Smooth muscle cell (in vitro differentiated cells): ENCODE data around the gene SLCO6A1. TPM values are rescaled to one million over a fixed set of nuclear protein-coding genes. Genes with fewer than 3 reads are reported as not detected.

Experiments
- DNase-seq: peaks from one replicate; lab custom pipeline; 2025; ENCODE audit not compliant: unreplicated experiment; lab: John Stamatoyannopoulos, UW
- H2AFZ ChIP-seq: fragments of 200-600 bp; sonication (generic); 2 replicates; pipeline ENCODE4 v1.6.0; 2016; ENCODE audit warnings: antibody characterized with exemption, low read depth, mild to moderate bottlenecking
- H3F3A ChIP-seq: fragments of 200-600 bp; sonication (generic); 2 replicates; pipeline ENCODE4 v1.6.0; 2017; ENCODE audit warnings: antibody characterized with exemption, low read depth
- H3K27ac ChIP-seq: fragments of 200-600 bp; sonication (generic); 2 replicates; pipeline ENCODE4 v1.5.1; 2016; ENCODE audit warnings: low read depth, mild to moderate bottlenecking
- H3K27me3 ChIP-seq: fragments of 200-600 bp; sonication (generic); 2 replicates; pipeline ENCODE4 v1.6.1; 2016; ENCODE audit warnings: low read depth, mild to moderate bottlenecking
- H3K36me3 ChIP-seq: fragments of 200-600 bp; sonication (generic); 2 replicates; pipeline ENCODE4 v1.5.1; 2016; ENCODE audit warnings: low read depth
- H3K4me1 ChIP-seq: fragments of 200-600 bp; sonication (generic); 2 replicates; pipeline ENCODE4 v1.5.1; 2016; ENCODE audit warnings: low read depth
- H3K4me2 ChIP-seq: fragments of 200-600 bp; sonication (generic); 2 replicates; pipeline ENCODE4 v1.6.0; 2016; ENCODE audit warnings: mild to moderate bottlenecking
- H3K4me3 ChIP-seq: fragments of 200-600 bp; sonication (generic); 2 replicates; pipeline ENCODE4 v1.5.1; 2016; ENCODE audit warnings: mild to moderate bottlenecking
- H3K79me2 ChIP-seq: fragments of 200-600 bp; sonication (generic); 2 replicates; pipeline ENCODE4 v1.6.0; 2016; ENCODE audit warnings: low read depth, mild to moderate bottlenecking
- H3K9ac ChIP-seq: fragments of 200-600 bp; sonication (generic); 2 replicates; pipeline ENCODE4 v1.6.0; 2016; ENCODE audit warnings: low read depth
- H3K9me3 ChIP-seq: fragments of 200-600 bp; sonication (generic); replicated peaks from 2 replicates; pipeline ENCODE4 v1.5.1; 2016; ENCODE audit warnings: low read depth
- H4K20me1 ChIP-seq: fragments of 200-600 bp; sonication (generic); 2 replicates; pipeline ENCODE4 v1.6.0; 2016; ENCODE audit warnings: low read depth
- WGBS: methylation state at CpG from one replicate; pipeline ENCODE4 v1.1.7; 2016; ENCODE audit warnings: low lambda C conversion rate; 5-methylcytosine and 5-hydroxymethylcytosine counted together
- polyA plus RNA-seq: library from polyadenylated mRNA; unstranded; fragments of >200 nt; fragmentation: Nextera tagmentation; extraction: Ambion mirVana; gene quantifications from 2 replicates; pipeline ENCODE4 v1.2.1, GENCODE V29; 2016
- total RNA-seq: library from RNA; depleted of rRNA; stranded (reverse); fragments of >200 nt; gene quantifications from 2 replicates; pipeline ENCODE4 v1.2.3, GENCODE V29; 2014
- TF ChIP-seq, protein P1 (sequence below): fragments of 200-600 bp; sonication (generic); IDR thresholded peaks from 2 replicates; pipeline ENCODE4 v1.5.1; 2017; ENCODE audit warnings: borderline replicate concordance, mild to moderate bottlenecking, antibody characterized with exemption; ENCODE audit not compliant: insufficient read depth, poor library complexity, severe bottlenecking

SLCO6A1 gene
- total and polyA plus RNA-seq, 2 experiments from 2014 or later: 0.31 to 0.70 TPM

DNA sequence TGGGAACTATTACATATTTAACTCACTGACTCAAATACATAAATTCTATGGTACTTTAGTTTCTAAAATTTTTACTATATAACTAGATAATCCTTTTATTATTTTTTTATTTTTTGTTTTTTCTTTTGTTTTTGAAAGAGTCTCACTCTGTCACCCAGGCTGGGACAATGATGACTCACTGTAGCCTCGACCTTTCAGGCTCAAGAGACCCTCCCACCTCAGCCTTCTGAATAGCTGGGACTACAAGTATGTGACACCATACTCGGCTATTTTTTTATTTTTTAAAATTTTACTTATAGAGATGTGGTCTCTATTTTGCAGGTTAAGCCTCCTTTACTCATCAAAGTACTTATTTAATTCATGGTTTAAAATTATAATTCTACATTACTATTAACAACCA lies 110.6 kb downstream of the SLCO6A1 start:
- Histone ChIP-seq H3K36me3 (no peaks in the 10 kb centered on the region), H3K79me2 (no peaks in the 10 kb centered on the region), H3F3A (no peaks in the 10 kb centered on the region), H3K4me3 (no peak overlapping the region), H3K27ac (no peak overlapping the region), H3K9ac (no peak overlapping the region), H2AFZ (no peak overlapping the region), H4K20me1 (no peaks in the 10 kb centered on the region), H3K4me2 (no peak overlapping the region), H3K4me1 (no peaks in the 10 kb centered on the region), H3K9me3 (no peaks in the 10 kb centered on the region), H3K27me3 (no peaks in the 10 kb centered on the region)
- 47% methylated on average over 2 of the region's 2 CpGs for WGBS
- TF ChIP-seq, protein P1, sequence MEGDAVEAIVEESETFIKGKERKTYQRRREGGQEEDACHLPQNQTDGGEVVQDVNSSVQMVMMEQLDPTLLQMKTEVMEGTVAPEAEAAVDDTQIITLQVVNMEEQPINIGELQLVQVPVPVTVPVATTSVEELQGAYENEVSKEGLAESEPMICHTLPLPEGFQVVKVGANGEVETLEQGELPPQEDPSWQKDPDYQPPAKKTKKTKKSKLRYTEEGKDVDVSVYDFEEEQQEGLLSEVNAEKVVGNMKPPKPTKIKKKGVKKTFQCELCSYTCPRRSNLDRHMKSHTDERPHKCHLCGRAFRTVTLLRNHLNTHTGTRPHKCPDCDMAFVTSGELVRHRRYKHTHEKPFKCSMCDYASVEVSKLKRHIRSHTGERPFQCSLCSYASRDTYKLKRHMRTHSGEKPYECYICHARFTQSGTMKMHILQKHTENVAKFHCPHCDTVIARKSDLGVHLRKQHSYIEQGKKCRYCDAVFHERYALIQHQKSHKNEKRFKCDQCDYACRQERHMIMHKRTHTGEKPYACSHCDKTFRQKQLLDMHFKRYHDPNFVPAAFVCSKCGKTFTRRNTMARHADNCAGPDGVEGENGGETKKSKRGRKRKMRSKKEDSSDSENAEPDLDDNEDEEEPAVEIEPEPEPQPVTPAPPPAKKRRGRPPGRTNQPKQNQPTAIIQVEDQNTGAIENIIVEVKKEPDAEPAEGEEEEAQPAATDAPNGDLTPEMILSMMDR: no peak
- no peak for DNase-seq

DNA sequence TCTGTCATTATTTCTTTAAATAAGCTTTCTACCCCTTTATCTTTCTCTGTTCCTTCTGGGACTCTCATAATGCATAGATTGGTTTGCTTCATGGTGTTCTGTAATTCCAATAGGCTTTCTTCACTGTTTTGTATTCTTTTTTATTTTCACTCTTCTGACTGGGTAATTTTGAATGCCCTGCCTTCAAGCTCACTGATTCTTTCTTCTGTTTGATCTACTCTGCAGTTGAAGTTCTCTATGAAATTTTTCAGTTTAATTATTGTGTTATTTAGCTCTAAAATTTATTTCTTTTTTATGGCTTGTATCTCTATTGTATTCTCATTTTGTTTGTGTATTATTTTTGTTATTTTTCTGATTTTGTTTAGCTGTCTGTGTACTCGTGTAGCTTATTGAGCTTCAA lies 113.4 kb downstream of the SLCO6A1 start:
- H3K4me3 ChIP-seq: no peak overlapping the region
- no peaks in the 10 kb centered on the region for H3K9me3 ChIP-seq
- H3K79me2 ChIP-seq: no peaks in the 10 kb centered on the region
- H3K9ac ChIP-seq: no peak overlapping the region
- DNase-seq: no peak
- H3K36me3 ChIP-seq: no peaks in the 10 kb centered on the region
- H3K4me1 ChIP-seq: no peaks in the 10 kb centered on the region
- H3K27me3 ChIP-seq: no peaks in the 10 kb centered on the region
- H2AFZ ChIP-seq: no peak overlapping the region
- H4K20me1 ChIP-seq: no peaks in the 10 kb centered on the region
- no peaks in the 10 kb centered on the region for H3F3A ChIP-seq
- WGBS: 85% methylated on average over 1 of the region's 1 CpG
- no peak overlapping the region for H3K27ac ChIP-seq
- no peak overlapping the region for H3K4me2 ChIP-seq
- TF ChIP-seq, protein P1: no peak

DNA sequence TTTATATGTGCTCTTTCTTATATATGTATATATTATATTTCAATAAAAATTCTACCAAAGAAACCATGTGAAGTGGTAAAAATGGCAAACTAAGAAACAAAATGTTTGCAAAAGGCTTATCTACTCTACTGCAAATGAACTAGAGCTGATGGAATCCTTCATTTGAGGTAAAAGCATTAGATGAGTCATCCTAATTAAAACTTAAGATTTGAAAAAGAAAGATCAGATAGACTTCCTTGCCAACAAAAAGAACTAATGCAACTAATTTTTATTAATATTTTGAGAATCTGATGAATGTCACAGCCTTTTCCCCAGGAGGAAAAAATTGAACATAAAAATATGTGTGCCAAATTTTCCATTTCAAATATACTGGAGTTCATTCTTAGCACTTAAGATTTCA lies 118.6 kb downstream of the SLCO6A1 start:
- Histone ChIP-seq H2AFZ (no peak overlapping the region), H3K9me3 (no peaks in the 10 kb centered on the region), H3K4me2 (no peak overlapping the region), H3K4me3 (no peak overlapping the region), H3K9ac (no peak overlapping the region), H3K27ac (no peak overlapping the region), H3K4me1 (no peaks in the 10 kb centered on the region), H3F3A (no peaks in the 10 kb centered on the region), H3K79me2 (no peaks in the 10 kb centered on the region), H4K20me1 (no peaks in the 10 kb centered on the region), H3K27me3 (no peaks in the 10 kb centered on the region), H3K36me3 (no peaks in the 10 kb centered on the region)
- TF ChIP-seq, protein P1: no peak
- DNase-seq: no peak

DNA sequence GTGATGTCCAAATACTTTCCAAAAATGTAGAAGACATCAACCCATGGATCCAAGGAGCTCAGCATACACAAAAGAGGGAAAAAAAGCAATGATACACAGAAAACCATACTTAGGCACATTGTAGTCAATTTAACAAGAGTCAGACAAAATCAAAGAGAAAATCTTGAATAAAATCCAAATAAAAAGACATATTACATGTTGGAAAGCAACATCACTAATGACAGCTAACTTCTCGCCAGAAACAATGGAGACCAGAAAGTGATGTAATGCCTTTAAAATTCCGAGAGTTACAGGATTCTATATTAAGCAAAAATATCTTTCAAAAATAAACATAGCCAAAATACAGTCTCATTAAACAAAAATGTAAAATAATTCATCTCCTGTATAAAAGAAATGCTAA lies 122.9 kb downstream of the SLCO6A1 start:
- no peaks in the 10 kb centered on the region for H3K27me3 ChIP-seq
- H3K4me3 ChIP-seq: no peak overlapping the region
- H2AFZ ChIP-seq: no peak overlapping the region
- H3K9me3 ChIP-seq: no peaks in the 10 kb centered on the region
- no peak for DNase-seq
- no peaks in the 10 kb centered on the region for H3K36me3 ChIP-seq
- H4K20me1 ChIP-seq: no peaks in the 10 kb centered on the region
- H3K27ac ChIP-seq: no peak overlapping the region
- WGBS: 82% methylated on average over 2 of the region's 2 CpGs
- no peaks in the 10 kb centered on the region for H3K4me1 ChIP-seq
- H3F3A ChIP-seq: no peaks in the 10 kb centered on the region
- TF ChIP-seq, protein P1: no peak
- no peak overlapping the region for H3K9ac ChIP-seq
- no peaks in the 10 kb centered on the region for H3K79me2 ChIP-seq
- H3K4me2 ChIP-seq: no peak overlapping the region
